SK-N-MC (cell line): Measurements from ENCODE around the gene TOP1.
"Not testable (repeated sequence)": the region's sequence is repeated elsewhere in the genome, so short reads cannot be mapped to it uniquely, and the experiment has no call there.

Experiments
- DNase-seq: peaks from one replicate; pipeline ENCODE4 v3.0.0-alpha.2; 2011; ENCODE audit warnings: low read depth, low spot score
- H3K27ac ChIP-seq: fragments of 200-600 bp; sonication (generic); 2 replicates; pipeline ENCODE4 v1.5.1; 2016; ENCODE audit warnings: mixed run types
- H3K36me3 ChIP-seq: fragments of 200-600 bp; sonication (generic); 2 replicates; pipeline ENCODE4 v1.6.1; 2017; ENCODE audit warnings: antibody characterized with exemption, low read length, mixed read lengths; ENCODE audit not compliant: insufficient read depth
- H3K4me3 ChIP-seq: fragments of 200-600 bp; sonication (generic); 2 replicates; pipeline ENCODE4 v1.5.1; 2016
- H3K9ac ChIP-seq: fragments of 200-600 bp; sonication (generic); 2 replicates; pipeline ENCODE4 v1.8.0; 2017; ENCODE audit warnings: mixed run types, mixed read lengths; ENCODE audit not compliant: insufficient read length
- H3K9me3 ChIP-seq: fragments of 200-600 bp; sonication (generic); 2 replicates; pipeline ENCODE4 v1.6.1; 2017; ENCODE audit warnings: low read depth, mild to moderate bottlenecking, antibody characterized with exemption, low read length, moderate library complexity, mixed read lengths
- EZH2 ChIP-seq: fragments of 200-600 bp; sonication (generic); IDR thresholded peaks from one replicate; pipeline ENCODE4 v1.6.1; 2017; ENCODE audit warnings: antibody characterized with exemption
- FOXP2 ChIP-seq: optimal IDR thresholded peaks from 2 replicates; pipeline ENCODE3; 2011; ENCODE audit warnings: mild to moderate bottlenecking, moderate library complexity; ENCODE audit not compliant: insufficient read depth; ENCODE audit errors: extremely low read length, control extremely low read depth
- POLR2AphosphoS5 ChIP-seq: IDR thresholded peaks from 2 replicates; pipeline ENCODE4 v1.6.1; 2012; ENCODE audit warnings: mild to moderate bottlenecking, low read depth, low read length, borderline replicate concordance

The TOP1 gene

DNA sequence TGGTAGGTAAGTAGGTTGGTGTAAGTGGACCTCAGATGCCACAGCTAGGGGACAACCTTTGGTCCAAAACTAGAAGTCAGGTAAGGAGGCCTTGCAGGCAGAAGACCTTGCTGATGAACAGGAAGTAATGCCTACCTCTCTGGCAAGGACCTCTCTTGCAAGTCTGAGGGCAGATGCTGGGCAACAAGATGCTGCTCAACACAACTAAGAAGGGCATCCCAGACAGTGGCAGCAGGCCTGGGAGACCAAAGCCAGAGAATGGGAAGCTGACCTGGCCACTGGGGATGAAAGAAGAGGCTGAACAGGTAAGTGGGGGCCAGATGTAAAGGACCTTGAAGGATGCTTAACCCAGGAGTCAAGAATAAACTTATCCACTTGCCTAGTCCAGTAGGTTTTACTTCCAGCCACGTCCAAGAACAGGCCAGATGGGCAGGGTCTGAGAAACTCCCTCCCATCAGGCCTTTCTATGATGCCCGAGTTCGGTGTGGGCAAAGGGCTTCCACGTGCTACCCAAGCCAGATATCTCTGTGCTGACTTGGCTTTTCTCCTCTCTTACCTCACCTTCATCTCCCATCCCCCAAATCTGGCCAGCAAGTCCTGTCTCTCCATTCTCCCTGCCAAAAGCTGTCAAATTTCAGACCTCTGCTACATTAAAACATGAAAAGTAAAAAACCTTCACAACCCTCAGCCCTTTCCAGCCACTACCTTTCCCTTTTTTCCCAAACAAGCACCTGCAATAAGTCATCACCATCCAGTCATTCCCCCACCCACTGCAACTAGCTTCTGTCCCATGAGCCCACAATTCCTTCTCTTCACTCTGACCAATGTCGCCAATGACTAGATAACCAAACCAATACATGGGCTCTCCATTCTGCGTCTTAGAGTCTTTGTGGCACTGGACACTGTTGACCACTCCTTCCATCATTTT lies 97.2 kb downstream of the TOP1 start:
- DNase-seq = no peak
- no peak overlapping the region for H3K9ac ChIP-seq
- TF ChIP-seq POLR2AphosphoS5 = 0 out of 2 replicates have a peak, but pooled peaks have one; percentile 14
- no peak for TF ChIP-seq FOXP2
- H3K27ac ChIP-seq = no peak overlapping the region
- peaks cover 63% of the 10 kb centered on the region for H3K36me3 ChIP-seq
- H3K4me3 ChIP-seq = no peak overlapping the region
- H3K9me3 ChIP-seq = no peaks in the 10 kb centered on the region

DNA sequence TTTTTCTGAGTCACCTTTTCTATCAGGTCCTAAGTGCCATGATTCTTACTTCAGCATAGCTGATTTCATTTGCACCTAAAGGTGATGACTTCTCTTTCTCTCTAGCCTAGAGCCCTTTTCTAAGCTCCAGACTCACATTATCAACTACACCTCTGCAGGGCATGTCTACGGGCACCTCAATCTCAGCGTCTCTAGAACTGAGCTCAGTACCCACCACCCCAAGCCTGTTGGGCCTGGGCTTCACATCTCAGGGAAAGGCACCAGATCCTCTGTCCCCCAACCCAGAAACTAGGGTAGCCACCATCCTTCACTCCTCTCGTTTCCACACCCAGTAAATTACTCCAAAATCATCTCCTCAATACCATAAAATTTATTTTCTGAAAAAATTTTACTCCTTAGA lies 98.1 kb downstream of the TOP1 start:
- no peak for DNase-seq
- TF ChIP-seq FOXP2 (no peak), EZH2 (no peak), POLR2AphosphoS5 (no peak)
- peaks cover 54% of the 10 kb centered on the region for H3K36me3 ChIP-seq
- H3K9me3 ChIP-seq = no peaks in the 10 kb centered on the region
- no peak overlapping the region for H3K9ac ChIP-seq
- H3K27ac ChIP-seq = no peak overlapping the region
- H3K4me3 ChIP-seq = no peak overlapping the region

DNA sequence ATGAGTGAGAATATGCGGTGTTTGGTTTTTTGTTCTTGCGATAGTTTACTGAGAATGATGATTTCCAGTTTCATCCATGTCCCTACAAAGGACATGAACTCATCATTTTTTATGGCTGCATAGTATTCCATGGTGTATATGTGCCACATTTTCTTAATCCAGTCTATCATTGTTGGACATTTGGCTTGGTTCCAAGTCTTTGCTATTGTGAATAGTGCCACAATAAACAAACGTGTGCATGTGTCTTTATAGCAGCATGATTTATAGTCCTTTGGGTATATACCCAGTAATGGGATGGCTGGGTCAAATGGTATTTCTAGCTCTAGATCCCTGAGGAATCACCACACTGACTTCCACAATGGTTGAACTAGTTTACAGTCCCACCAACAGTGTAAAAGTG lies 99.7 kb downstream of the TOP1 start:
- peaks cover 38% of the 10 kb centered on the region for H3K36me3 ChIP-seq
- not testable (repeated sequence) for H3K4me3 ChIP-seq, H3K9ac ChIP-seq, DNase-seq, H3K27ac ChIP-seq, H3K9me3 ChIP-seq

DNA sequence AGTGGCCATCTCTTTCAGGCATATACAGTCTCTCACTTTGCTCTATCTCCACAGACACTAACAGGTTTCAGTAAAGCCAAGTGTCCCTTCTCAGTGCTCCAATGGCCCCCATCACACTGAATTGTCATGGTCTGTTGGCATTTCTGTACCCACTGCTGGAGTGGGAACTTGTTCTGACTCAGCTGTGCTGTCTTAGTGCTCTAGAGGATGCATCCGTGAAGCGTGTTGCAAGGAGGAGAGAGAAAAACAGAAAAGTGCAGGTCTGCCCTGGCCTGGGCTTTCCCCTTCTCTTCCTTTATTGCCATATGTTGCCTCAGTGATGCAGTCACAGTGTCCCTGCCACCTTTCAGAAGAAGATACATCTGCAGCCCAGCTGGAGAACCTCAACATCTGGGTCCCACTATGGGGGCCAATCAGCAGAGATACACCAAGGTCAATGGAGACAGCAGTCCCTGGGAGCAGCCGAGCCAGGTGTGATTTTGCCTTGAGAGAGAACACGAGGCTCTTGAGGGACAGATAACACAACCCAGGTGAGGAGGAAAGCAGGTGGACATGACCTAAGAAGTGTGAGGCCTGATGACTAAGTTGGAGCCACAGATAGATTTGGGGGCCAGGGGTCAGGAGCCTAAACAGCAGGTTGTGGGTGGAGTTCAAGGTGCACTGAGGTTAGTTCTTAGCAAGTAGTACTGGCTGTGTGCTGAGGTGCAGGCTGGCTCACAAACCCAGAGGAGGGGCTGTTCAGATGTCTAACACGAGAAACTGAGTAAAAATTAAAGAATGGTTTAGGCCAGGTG lies 103.2 kb downstream of the TOP1 start:
- TF ChIP-seq POLR2AphosphoS5 = no peak
- no peak for TF ChIP-seq EZH2
- no peak for TF ChIP-seq FOXP2
- H3K9me3 ChIP-seq = no peaks in the 10 kb centered on the region
- DNase-seq = no peak
- H3K4me3 ChIP-seq = no peak overlapping the region
- peaks cover 9% of the 10 kb centered on the region for H3K36me3 ChIP-seq
- no peak overlapping the region for H3K27ac ChIP-seq
- no peak overlapping the region for H3K9ac ChIP-seq

DNA sequence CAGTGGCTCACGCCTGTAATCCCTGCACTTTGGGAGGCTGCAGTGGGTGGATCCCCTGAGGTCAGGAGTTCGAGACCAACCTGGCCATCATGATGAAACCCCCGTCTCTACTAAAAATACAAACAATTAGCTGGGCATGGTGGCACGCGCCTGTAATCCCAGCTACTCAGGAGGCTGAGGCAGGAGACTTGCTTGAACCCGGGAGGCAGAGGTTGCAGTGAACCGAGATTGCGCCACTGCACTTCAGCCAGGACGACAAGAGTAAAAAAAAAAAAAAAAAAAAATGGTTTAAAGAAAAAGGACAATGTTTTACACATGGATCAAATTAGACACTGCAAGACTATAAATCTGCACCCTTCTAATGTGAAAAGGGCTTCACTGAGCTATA lies 103.8 kb downstream of the TOP1 start:
- H3K9me3 ChIP-seq, DNase-seq, H3K9ac ChIP-seq, H3K4me3 ChIP-seq, H3K36me3 ChIP-seq: not testable (repeated sequence)
- H3K27ac ChIP-seq = peak overlapping the region; percentile 55; the same call in 1 of the 2 replicates

DNA sequence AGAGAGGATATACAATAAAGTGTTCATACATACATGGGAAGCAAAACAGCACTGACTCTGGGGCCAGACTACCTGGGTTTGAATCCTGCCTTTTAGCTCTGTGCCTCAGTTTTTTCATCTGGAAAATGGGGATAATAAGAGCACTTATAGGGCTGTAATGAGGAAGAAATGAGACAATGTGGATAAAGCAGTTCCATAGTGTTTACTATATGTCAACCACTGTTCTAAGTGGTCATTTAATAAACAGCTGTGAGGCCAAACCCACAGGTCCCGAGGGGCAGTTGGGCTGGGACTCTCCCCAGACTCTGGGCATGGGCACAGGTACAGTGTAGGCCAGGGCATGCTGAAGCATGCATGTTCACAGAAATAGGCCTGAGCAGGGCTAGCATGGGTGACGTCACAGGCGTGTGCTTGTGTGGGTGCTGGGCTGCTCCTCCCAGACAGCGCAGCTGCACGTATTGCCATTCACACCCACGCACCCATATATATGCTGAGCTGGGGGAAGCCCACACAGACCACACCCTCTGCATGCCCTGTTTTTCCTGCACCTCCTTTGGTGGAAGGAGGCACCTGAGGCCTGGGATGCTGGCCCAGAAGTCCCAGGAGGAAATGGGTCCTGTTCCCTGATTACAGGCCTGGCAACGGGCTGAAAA lies 105.2 kb downstream of the TOP1 start:
- Histone ChIP-seq H3K9me3 (no peaks in the 10 kb centered on the region), H3K9ac (no peak overlapping the region), H3K27ac (no peak overlapping the region), H3K36me3 (no peaks in the 10 kb centered on the region), H3K4me3 (no peak overlapping the region)
- TF ChIP-seq FOXP2 (no peak), EZH2 (no peak), POLR2AphosphoS5 (no peak)
- no peak for DNase-seq

DNA sequence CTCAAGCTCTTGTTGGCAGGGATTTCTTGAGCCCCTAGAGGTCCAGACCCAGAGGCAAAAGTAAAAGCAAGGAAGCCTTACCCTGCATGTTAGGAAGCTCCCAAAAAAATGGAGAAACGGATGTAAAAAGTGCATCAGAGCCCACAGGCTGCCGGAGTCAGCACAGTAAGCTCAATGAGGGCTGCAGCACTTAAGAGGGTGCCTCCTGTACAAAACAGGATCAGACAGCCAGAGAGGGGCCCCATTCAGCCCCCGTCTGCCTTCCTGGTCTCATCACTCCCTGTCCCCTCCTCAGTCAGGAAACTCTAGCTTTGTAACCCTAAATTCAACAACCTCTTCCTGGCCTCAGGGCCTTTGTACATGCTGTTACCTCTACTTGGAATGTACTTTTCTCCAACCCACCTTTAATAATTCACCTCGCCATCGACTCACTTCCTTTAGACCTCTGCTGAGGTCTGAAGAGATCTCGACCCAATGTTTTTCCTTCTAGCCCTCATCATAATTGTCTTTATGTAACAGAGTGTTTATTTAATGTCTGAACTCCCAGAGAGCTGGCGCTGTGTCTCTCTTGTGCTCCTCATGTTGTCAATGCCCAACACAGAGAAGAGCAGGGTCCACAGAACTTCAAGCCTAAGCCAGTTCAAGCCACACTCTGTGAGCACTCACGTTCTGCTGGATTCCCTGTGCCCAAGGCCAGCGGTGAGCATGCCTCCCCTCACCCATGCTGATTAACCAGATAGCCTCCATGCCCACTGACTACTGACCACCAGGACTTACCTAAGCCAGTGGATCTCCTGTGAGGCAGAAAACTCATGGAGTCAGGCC lies 106.0 kb downstream of the TOP1 start:
- TF ChIP-seq EZH2 (no peak), POLR2AphosphoS5 (no peak), FOXP2 (no peak)
- DNase-seq = no peak
- no peak overlapping the region for H3K9ac ChIP-seq

More for the DNA sequence above, 106.0 kb downstream of the TOP1 start:
- Histone ChIP-seq H3K9me3 (no peaks in the 10 kb centered on the region), H3K27ac (no peak overlapping the region), H3K36me3 (no peaks in the 10 kb centered on the region), H3K4me3 (no peak overlapping the region)
